Left lung (tissue), 10 donors: ENCODE results near the gene C15orf61. TPM values are rescaled to one million over a fixed set of nuclear protein-coding genes. Genes with fewer than 3 reads are reported as not detected.

ENCODE experiments used
- ATAC-seq: fragments of 200-7000 bp; cut with Tn5 transposase; one replicate; pipeline ENCODE4 v1.9.1; 2020; ENCODE audit warnings: moderate library complexity
- DNase-seq, 4 donors: peaks; one replicate each; pipeline ENCODE4 v3.0.0-alpha.2; 2013 to 2020
- H3K27ac ChIP-seq, 2 donors: fragments of 200-600 bp; sonication (generic) in 1 of 2; one replicate each; pipeline versions ENCODE4 v1.5.0 to v1.8.0; 2020 to 2021
- H3K27me3 ChIP-seq, 2 donors: fragments of 200-600 bp; sonication (generic) in 1 of 2; one replicate each; pipeline versions ENCODE4 v1.5.0 to v1.8.0; 2020 to 2021
- H3K36me3 ChIP-seq, 2 donors: fragments of 200-600 bp; sonication (generic) in 1 of 2; one replicate each; pipeline versions ENCODE4 v1.5.0 to v1.8.0; 2020 to 2021
- H3K4me1 ChIP-seq, 2 donors: fragments of 200-600 bp; one replicate each; pipeline ENCODE4 v1.8.0; 2021
- H3K4me3 ChIP-seq, 2 donors: fragments of 200-600 bp; sonication (generic) in 1 of 2; one replicate each; pipeline versions ENCODE4 v1.5.0 to v1.8.0; 2020 to 2021; ENCODE audit warnings: mild to moderate bottlenecking in 1 of 2
- H3K9me3 ChIP-seq, 2 donors: fragments of 200-600 bp; sonication (generic) in 1 of 2; one replicate each; pipeline versions ENCODE4 v1.5.0 to v1.8.0; 2020 to 2021
- intact Hi-C, 2 donors: fragments of 100-400 bp; cut with DNase I; formaldehyde crosslinking; loops; one replicate each; pipeline versions ENCODE4 v1.11.2 to v1.14.2; 2022
- polyA plus RNA-seq, 6 donors: library from polyadenylated mRNA; unstranded; fragments of 120-200 nt; gene quantifications; one replicate each; pipeline ENCODE4 v1.2.1, GENCODE V29; 2013; ENCODE audit not compliant: insufficient read length in 6 of 6
- total RNA-seq, 2 donors: library from RNA; stranded (reverse); fragmentation: NEBNext Ultra II Directional; extraction: Animal tissue kit (Norgen Biotek cat#: 25700); gene quantifications; one replicate each; pipeline ENCODE4 v1.2.1, GENCODE V29; 2021
- TF ChIP-seq, protein P1 (sequence below), 2 donors: fragments of 200-600 bp; sonication (generic) in 1 of 2; IDR thresholded peaks; one replicate each; pipeline versions ENCODE4 v1.5.0 to v1.8.0; 2021; ENCODE audit warnings: antibody characterized with exemption in 2 of 2
- donor health status: DM: no; HTN: yes; CAD: no.
- donor health status: DM: no; HTN: no; CAD: no.

Gene C15orf61
- total and polyA plus RNA-seq, 8 donors = 4.0 to 7.8 (median 6.4) TPM

DNA sequence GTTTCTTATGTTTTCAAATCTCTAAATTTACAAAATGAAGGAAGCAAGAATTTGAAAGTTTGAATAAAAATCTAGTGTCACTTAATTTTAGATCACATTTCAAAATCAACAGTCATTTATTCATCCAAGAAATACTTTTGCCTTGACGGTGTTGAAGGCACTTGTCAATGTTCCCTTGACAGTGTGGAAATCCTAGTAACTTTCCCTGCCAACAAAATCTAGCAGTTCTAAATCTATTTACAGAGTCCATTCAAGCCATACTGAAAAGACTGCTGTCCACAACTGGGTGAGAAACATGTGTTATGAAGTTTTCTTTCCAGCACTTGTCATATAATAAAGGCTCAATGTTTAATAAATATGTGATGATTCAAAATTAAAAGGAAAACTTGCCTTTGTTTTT, 12.9 kb downstream of the C15orf61 start:
- ATAC-seq (no peak), DNase-seq (no peak)
- intact Hi-C loops = no loop called here
- H3K4me3 ChIP-seq = no peak overlapping the region
- TF ChIP-seq, protein P1, sequence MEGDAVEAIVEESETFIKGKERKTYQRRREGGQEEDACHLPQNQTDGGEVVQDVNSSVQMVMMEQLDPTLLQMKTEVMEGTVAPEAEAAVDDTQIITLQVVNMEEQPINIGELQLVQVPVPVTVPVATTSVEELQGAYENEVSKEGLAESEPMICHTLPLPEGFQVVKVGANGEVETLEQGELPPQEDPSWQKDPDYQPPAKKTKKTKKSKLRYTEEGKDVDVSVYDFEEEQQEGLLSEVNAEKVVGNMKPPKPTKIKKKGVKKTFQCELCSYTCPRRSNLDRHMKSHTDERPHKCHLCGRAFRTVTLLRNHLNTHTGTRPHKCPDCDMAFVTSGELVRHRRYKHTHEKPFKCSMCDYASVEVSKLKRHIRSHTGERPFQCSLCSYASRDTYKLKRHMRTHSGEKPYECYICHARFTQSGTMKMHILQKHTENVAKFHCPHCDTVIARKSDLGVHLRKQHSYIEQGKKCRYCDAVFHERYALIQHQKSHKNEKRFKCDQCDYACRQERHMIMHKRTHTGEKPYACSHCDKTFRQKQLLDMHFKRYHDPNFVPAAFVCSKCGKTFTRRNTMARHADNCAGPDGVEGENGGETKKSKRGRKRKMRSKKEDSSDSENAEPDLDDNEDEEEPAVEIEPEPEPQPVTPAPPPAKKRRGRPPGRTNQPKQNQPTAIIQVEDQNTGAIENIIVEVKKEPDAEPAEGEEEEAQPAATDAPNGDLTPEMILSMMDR (IDR thresholded peaks at IDR 0.05) = no peak
- H3K36me3 ChIP-seq = no peaks in the 10 kb centered on the region
- no peaks in the 10 kb centered on the region for H3K27me3 ChIP-seq
- no peaks in the 10 kb centered on the region for H3K9me3 ChIP-seq
- H3K4me1 ChIP-seq = no peaks in the 10 kb centered on the region
- no peak overlapping the region for H3K27ac ChIP-seq

DNA sequence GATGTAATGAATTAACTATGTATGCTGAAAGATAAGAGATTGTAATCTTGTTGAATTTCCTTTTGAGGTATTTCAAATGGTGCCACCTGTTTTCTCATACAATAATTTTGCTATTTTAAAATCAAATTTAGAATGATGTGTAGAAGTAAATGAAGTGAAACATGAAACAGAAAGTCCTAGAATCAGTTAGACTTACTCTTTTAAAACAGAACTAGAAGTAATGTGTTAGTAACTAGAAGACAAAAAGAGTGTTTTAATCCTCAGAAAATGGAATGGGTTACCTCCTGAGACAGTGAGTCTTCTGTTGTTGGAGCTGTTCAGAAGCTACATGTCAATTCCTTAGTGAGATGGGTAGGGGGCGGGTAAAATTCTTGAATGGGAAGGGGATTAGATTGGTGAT, 13.4 kb downstream of the C15orf61 start:
- TF ChIP-seq, protein P1 (IDR thresholded peaks at IDR 0.05) = no peak
- Histone ChIP-seq H3K27ac (no peak overlapping the region), H3K4me1 (no peaks in the 10 kb centered on the region), H3K27me3 (no peaks in the 10 kb centered on the region), H3K9me3 (no peaks in the 10 kb centered on the region), H3K4me3 (no peak overlapping the region), H3K36me3 (no peaks in the 10 kb centered on the region)
- intact Hi-C loops = no loop called here
- DNase-seq (no peak), ATAC-seq (no peak)

DNA sequence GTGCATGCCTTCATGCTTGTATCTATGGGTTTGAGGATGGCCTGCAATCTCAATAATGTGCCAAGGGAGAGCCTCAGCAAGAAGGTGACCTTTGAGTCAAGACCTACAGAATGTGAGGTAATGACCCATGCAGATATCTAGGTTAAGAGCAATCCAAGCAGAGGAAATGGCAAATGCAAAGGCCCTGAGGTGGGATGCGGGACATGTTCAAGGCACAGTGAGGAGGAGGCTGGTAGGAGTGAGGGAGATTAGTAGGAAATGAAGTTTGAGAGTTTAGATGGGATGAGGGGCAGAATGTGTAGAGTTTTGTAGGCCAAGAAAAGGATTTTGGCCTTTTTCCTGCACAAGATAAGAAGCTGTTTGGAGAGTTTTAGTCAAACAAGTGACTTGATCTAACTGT, 16.8 kb downstream of the C15orf61 start:
- no peak overlapping the region for H3K4me3 ChIP-seq
- intact Hi-C loops = no loop called here
- H3K27ac ChIP-seq = no peak overlapping the region
- no peaks in the 10 kb centered on the region for H3K36me3 ChIP-seq
- TF ChIP-seq, protein P1 (IDR thresholded peaks at IDR 0.05) = no peak
- no peak for DNase-seq
- no peaks in the 10 kb centered on the region for H3K27me3 ChIP-seq
- peaks cover 6 to 10% of the 10 kb centered on the region in 2 donors for H3K4me1 ChIP-seq
- no peaks in the 10 kb centered on the region for H3K9me3 ChIP-seq
- ATAC-seq = no peak

DNA sequence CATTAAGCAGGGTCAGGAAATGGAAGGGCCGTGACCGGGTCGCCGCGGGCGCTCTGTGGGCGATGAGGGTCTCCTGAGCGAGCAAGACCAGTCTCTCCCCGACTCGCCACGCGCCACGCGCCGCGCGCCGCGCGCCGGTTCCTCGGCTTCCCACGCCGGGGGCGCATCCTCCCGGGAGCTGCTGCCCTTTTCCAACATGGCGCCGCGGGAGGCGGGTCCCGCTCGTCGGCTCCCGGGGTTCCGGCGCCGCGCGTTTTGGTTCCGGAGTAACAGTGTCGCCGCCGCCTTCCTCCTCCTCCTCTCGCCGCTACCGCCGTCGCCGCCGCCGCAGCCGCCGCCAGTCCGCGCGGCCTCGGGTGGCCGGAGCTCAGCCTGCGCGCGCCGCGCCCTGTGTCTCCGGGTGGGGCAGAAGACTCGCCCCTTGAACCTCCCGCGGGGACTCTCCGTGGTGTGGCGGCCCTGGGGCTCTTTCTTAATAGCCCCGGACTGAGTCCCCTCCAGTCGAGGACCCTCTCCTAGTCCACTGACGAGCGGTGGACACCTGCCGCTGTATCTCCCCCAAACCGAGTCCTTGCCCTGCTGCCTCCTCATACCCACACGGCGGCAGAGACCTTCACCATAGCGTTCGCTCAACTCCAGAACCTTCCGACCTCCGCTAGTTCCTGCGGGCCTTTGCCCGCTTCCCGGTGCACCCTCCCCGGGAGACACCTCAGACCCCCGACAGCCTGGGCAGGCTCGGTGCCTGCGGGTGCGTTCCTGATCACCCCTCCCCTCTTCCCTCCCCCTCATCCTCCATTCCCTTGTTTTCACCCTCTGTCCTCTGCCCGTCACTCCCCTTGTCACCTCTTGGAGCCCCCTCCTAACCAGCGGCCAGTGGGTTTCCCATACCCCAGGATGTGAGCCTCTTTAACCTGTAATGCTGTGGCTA, 21.8 kb downstream of the C15orf61 start, which contains the start of gene MAP2K5:
MAP2K5 (plus strand) TSS at position 284 of the 928 bp plus-strand sequence; CDS start at position 917, 633 bp downstream.
- TF ChIP-seq, protein P1 (IDR thresholded peaks at IDR 0.05) = no peak
- H3K9me3 ChIP-seq = no peaks in the 10 kb centered on the region
- peak; percentile 96 for ATAC-seq
- peak within 1 kb of the TSS; percentile 68 to 78 for H3K4me3 ChIP-seq
- no peaks in the 10 kb centered on the region for H3K27me3 ChIP-seq
- peak within 1 kb of the TSS; percentile 83 to 87 for H3K27ac ChIP-seq
- peaks cover 13 to 29% of the 10 kb centered on the region in 2 donors for H3K4me1 ChIP-seq
- intact Hi-C loops = no loop called here
- peaks cover 0 to 8% of the 10 kb centered on the region in 2 donors for H3K36me3 ChIP-seq
- peak; percentile 79 to 98 (median 84) for DNase-seq

DNA sequence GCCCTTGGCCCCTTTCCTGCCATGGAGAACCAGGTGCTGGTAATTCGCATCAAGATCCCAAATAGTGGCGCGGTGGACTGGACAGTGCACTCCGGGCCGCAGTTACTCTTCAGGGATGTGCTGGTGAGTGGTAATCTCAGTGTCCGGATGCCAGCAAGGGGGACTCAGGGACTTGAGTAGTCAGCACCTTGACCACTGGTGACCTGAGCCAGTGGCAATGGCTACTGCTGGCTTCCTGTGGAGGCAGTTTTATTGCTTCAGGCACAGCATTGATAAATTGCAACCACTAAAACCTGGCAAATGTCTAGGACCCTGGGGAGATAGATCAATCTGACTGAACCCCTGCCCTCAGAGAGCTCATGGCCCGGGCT, 22.4 kb downstream of the C15orf61 start:
- Histone ChIP-seq H3K4me3 (peak overlapping the region; percentile 68 to 78), H3K36me3 (peaks cover 0 to 13% of the 10 kb centered on the region in 2 donors), H3K4me1 (peaks cover 13 to 35% of the 10 kb centered on the region in 2 donors), H3K9me3 (no peaks in the 10 kb centered on the region), H3K27me3 (no peaks in the 10 kb centered on the region), H3K27ac (peak overlapping the region; percentile 83 to 87)
- intact Hi-C loops = no loop called here
- DNase-seq (no peak), ATAC-seq (peak; percentile 5)
- TF ChIP-seq, protein P1 (IDR thresholded peaks at IDR 0.05) = no peak
